IMR-90 (cell line): ENCODE results near the gene TMPRSS2. TPM values are rescaled to one million over a fixed set of nuclear protein-coding genes. Genes with fewer than 3 reads are reported as not detected.

ENCODE experiments used
- ATAC-seq: fragments of 200-7000 bp; cut with Tn5 transposase; 2 replicates; pipeline ENCODE4 v1.9.1; 2020; ENCODE audit warnings: low read depth, mild to moderate bottlenecking, moderate library complexity
- BruUV-seq: library from RNA; stranded (reverse); fragments of 400-500 nt; replicated peaks from 2 replicates; lab custom pipeline; 2021; lab: Mats Ljungman, UMichigan
- CTCF ChIA-PET: fragments of 300-600 bp; formaldehyde crosslinking; extraction: SDS; loops from one replicate; lab custom pipeline; 2021; ENCODE audit warnings: antibody characterized with exemption; lab: Yijun Ruan, JAX
- POLR2A ChIA-PET: fragments of 300-600 bp; sonication (Branson Sonifier 250); formaldehyde crosslinking; loops from one replicate; lab custom pipeline; 2022; ENCODE audit warnings: antibody characterized with exemption; ENCODE audit not compliant: unreplicated experiment; lab: Charles Lee
- DNase-seq: peaks from one replicate; pipeline ENCODE4 v3.0.0; 2013
- H2AFZ ChIP-seq: replicated peaks from 2 replicates; pipeline ENCODE3; 2013; ENCODE audit warnings: low read length, mild to moderate bottlenecking; ENCODE audit not compliant: poor library complexity
- H2AK5ac ChIP-seq: 2 replicates; pipeline ENCODE4 v1.6.1; 2013; ENCODE audit warnings: low read depth, low read length, inconsistent platforms
- H2AK9ac ChIP-seq: replicated peaks from 2 replicates; pipeline ENCODE3; 2013; ENCODE audit warnings: mild to moderate bottlenecking, low read depth, low read length, moderate library complexity; ENCODE audit not compliant: poor library complexity
- H2BK120ac ChIP-seq: 2 replicates; pipeline ENCODE4 v1.6.1; 2013; ENCODE audit warnings: low read depth, low read length, inconsistent platforms
- H2BK15ac ChIP-seq: 3 replicates; pipeline ENCODE4 v1.6.1; 2013; ENCODE audit warnings: low read depth, low read length, inconsistent platforms
- H2BK20ac ChIP-seq: 2 replicates; pipeline ENCODE4 v1.6.1; 2013; ENCODE audit warnings: low read depth, mild to moderate bottlenecking, inconsistent platforms, low read length, moderate library complexity
- H2BK5ac ChIP-seq: 2 replicates; pipeline ENCODE4 v1.6.1; 2013; ENCODE audit warnings: mild to moderate bottlenecking, low read depth, low read length, inconsistent platforms; ENCODE audit not compliant: poor library complexity, severe bottlenecking
- H3K14ac ChIP-seq: replicated peaks from 2 replicates; pipeline ENCODE4 v1.6.1; 2013; ENCODE audit warnings: low read depth, low read length, inconsistent platforms
- H3K18ac ChIP-seq: 2 replicates; pipeline ENCODE4 v1.6.1; 2013; ENCODE audit warnings: low read depth, low read length, control low read depth
- H3K23ac ChIP-seq: 2 replicates; pipeline ENCODE4 v1.6.1; 2013; ENCODE audit warnings: low read depth, low read length, inconsistent platforms
- H3K27ac ChIP-seq: 2 replicates; pipeline ENCODE4 v1.5.1; 2013; ENCODE audit warnings: mild to moderate bottlenecking, control low read depth, low read length; ENCODE audit not compliant: insufficient read depth
- H3K27me3 ChIP-seq: 2 replicates; pipeline ENCODE4 v1.6.1; 2013; ENCODE audit warnings: low read length; ENCODE audit not compliant: control insufficient read depth, insufficient read depth
- H3K36me3 ChIP-seq: 2 replicates; pipeline ENCODE4 v1.6.1; 2013; ENCODE audit warnings: low read length, mixed read lengths; ENCODE audit not compliant: control insufficient read depth, insufficient read depth
- H3K4ac ChIP-seq: 2 replicates; pipeline ENCODE4 v1.6.1; 2013; ENCODE audit warnings: low read depth, low read length, inconsistent platforms
- H3K4me1 ChIP-seq: 2 replicates; pipeline ENCODE4 v1.6.1; 2013; ENCODE audit warnings: low read length, mixed read lengths; ENCODE audit not compliant: control insufficient read depth, insufficient read depth
- H3K4me2 ChIP-seq: 2 replicates; pipeline ENCODE4 v1.6.1; 2013; ENCODE audit warnings: low read depth, mild to moderate bottlenecking, control low read depth, low read length, moderate library complexity
- H3K4me3 ChIP-seq: 2 replicates; pipeline ENCODE4 v1.5.1; 2013; ENCODE audit warnings: low read depth, mild to moderate bottlenecking, control low read depth, low read length, moderate library complexity; ENCODE audit not compliant: insufficient read depth
- H3K56ac ChIP-seq: 2 replicates; pipeline ENCODE4 v1.6.1; 2013; ENCODE audit warnings: low read length, inconsistent platforms; ENCODE audit not compliant: insufficient read depth; ENCODE audit errors: extremely low read depth
- H3K79me1 ChIP-seq, 2 experiments: 2 replicates each; pipeline ENCODE4 v1.6.1; 2013; ENCODE audit warnings: low read length in 2 of 2, inconsistent platforms in 1 of 2, low read depth in 1 of 2
- H3K9ac ChIP-seq: 2 replicates; pipeline ENCODE4 v1.6.1; 2013; ENCODE audit warnings: low read depth, low read length, control low read depth
- H3K9me1 ChIP-seq: 2 replicates; pipeline ENCODE4 v1.6.1; 2013; ENCODE audit warnings: low read length, inconsistent platforms; ENCODE audit not compliant: insufficient read depth
- H3K9me3 ChIP-seq: 2 replicates; pipeline ENCODE4 v1.6.1; 2013; ENCODE audit warnings: low read length; ENCODE audit not compliant: control insufficient read depth, insufficient read depth
- H4K20me1 ChIP-seq: 2 replicates; pipeline ENCODE4 v1.6.1; 2013; ENCODE audit warnings: low read length, inconsistent platforms; ENCODE audit not compliant: insufficient read depth
- H4K5ac ChIP-seq: 2 replicates; pipeline ENCODE4 v1.6.1; 2013; ENCODE audit warnings: mild to moderate bottlenecking, low read depth, low read length, control low read depth
- H4K8ac ChIP-seq, 2 experiments: 2 replicates each; pipeline ENCODE4 v1.6.1; 2013; ENCODE audit warnings: low read depth in 2 of 2, low read length in 2 of 2, control low read depth in 1 of 2, inconsistent platforms in 1 of 2
- H4K91ac ChIP-seq: 2 replicates; pipeline ENCODE4 v1.6.1; 2013; ENCODE audit warnings: low read depth, low read length, inconsistent platforms; ENCODE audit not compliant: insufficient read depth
- BHLHE40 ChIP-seq: fragments of 150-350 bp; IDR thresholded peaks from 2 replicates; pipeline ENCODE4 v1.6.1; 2016; ENCODE audit warnings: mild to moderate bottlenecking, low read depth, low read length
- CEBPB ChIP-seq: IDR thresholded peaks from 2 replicates; pipeline ENCODE4 v1.6.1; 2012; ENCODE audit warnings: low read depth, low read length, improper control_type of control experiment
- CHD1 ChIP-seq: IDR thresholded peaks from 2 replicates; pipeline ENCODE4 v1.6.1; 2012; ENCODE audit warnings: low read depth, low read length, improper control_type of control experiment
- CTCF ChIP-seq: conservative IDR thresholded peaks from 2 replicates; pipeline ENCODE4 v1.5.1; 2012; ENCODE audit warnings: mild to moderate bottlenecking, low read depth, low read length, improper control_type of control experiment
- FOS ChIP-seq: fragments of 150-350 bp; IDR thresholded peaks from 2 replicates; pipeline ENCODE4 v1.6.1; 2016; ENCODE audit warnings: low read depth, low read length
- MXI1 ChIP-seq: IDR thresholded peaks from 2 replicates; pipeline ENCODE4 v1.6.1; 2012; ENCODE audit warnings: low read depth, mild to moderate bottlenecking, low read length, moderate library complexity, borderline replicate concordance
- NFE2L2 ChIP-seq: fragments of 150-350 bp; IDR thresholded peaks from 2 replicates; pipeline ENCODE4 v1.6.1; 2016; ENCODE audit warnings: low read depth, mild to moderate bottlenecking, low read length
- POLR2A ChIP-seq: IDR thresholded peaks from 2 replicates; pipeline ENCODE4 v1.6.1; 2012; ENCODE audit warnings: mild to moderate bottlenecking, low read depth, low read length
- RAD21 ChIP-seq: IDR thresholded peaks from 2 replicates; pipeline ENCODE4 v1.6.1; 2012; ENCODE audit warnings: low read length, improper control_type of control experiment
- RCOR1 ChIP-seq: IDR thresholded peaks from 2 replicates; pipeline ENCODE4 v1.6.1; 2012; ENCODE audit warnings: mild to moderate bottlenecking, low read length, improper control_type of control experiment; ENCODE audit not compliant: insufficient replicate concordance
- RFX5 ChIP-seq: IDR thresholded peaks from 2 replicates; pipeline ENCODE4 v1.8.0; 2012; ENCODE audit warnings: low read depth, mild to moderate bottlenecking, low read length, moderate library complexity
- SMC3 ChIP-seq: fragments of 150-350 bp; IDR thresholded peaks from 2 replicates; pipeline ENCODE4 v1.6.1; 2016; ENCODE audit warnings: low read depth, mild to moderate bottlenecking, antibody characterized with exemption, low read length, moderate library complexity
- WGBS, 2 experiments: methylation state at CpG; one replicate each; pipeline versions ENCODE4 v1.1.5 to v1.1.7; 2013; ENCODE audit warnings: missing lambda C conversion rate in 2 of 2; ENCODE audit not compliant: insufficient read length in 1 of 2; ENCODE audit errors: extremely low coverage in 2 of 2; 5-methylcytosine and 5-hydroxymethylcytosine counted together
- dilution Hi-C: fragments of 300-500 bp; cut with HindIII; formaldehyde crosslinking; loops from one replicate; pipeline ENCODE4 v1.14.3; 2018; ENCODE audit warnings: low sequenced_read_pairs; ENCODE audit not compliant: unreplicated experiment
- in situ Hi-C: fragments of 300-500 bp; cut with MboI; formaldehyde crosslinking; loops from 3 replicates; pipeline ENCODE4 v1.14.3; 2019; ENCODE audit warnings: low sequenced_read_pairs, inconsistent platforms, mixed read lengths
- intact Hi-C: fragments of 100-400 bp; cut with micrococcal nuclease; formaldehyde crosslinking; loops from 2 replicates; pipeline ENCODE4 v1.10.0; 2022
- polyA plus RNA-seq, 3 experiments: library from polyadenylated mRNA; depleted of rRNA; stranded (reverse); fragments of >200 nt; gene quantifications; 2 replicates each; pipeline ENCODE4 v1.2.3, GENCODE V29; 2012; ENCODE audit warnings: low replicate concordance in 1 of 3
- total RNA-seq: library from RNA; depleted of rRNA; stranded (reverse); fragments of >200 nt; gene quantifications from 2 replicates; pipeline ENCODE4 v1.2.3, GENCODE V29; 2012

The TMPRSS2 gene
- total and polyA plus RNA-seq, 2 of the 4 experiments (the other 2 are of a cell fraction): not detected

- H2AFZ ChIP-seq: no peak overlapping the region
- DNase-seq (no peak), ATAC-seq (no peak)
- no peak overlapping the region for H3K18ac ChIP-seq
- ChIA-PET POLR2A (no interaction called here), CTCF (no interaction called here)
- H3K9ac ChIP-seq: no peak overlapping the region
- no TSS peak for BruUV-seq
- H2AK5ac ChIP-seq: no peak overlapping the region
- 86% methylated on average over 4 of the region's 14 CpGs; no CpG with 5 or more reads in 1 of the 2 experiments for WGBS, 2 experiments
- no peak overlapping the region for H3K27ac ChIP-seq
- H2BK15ac ChIP-seq: no peak overlapping the region
- H3K9me1 ChIP-seq: no peaks in the 10 kb centered on the region
- H2BK5ac ChIP-seq: no peak overlapping the region
- H4K91ac ChIP-seq: no peak overlapping the region
- no peak overlapping the region for H3K4me2 ChIP-seq
- no peak overlapping the region for H3K4me3 ChIP-seq
- H3K36me3 ChIP-seq: no peaks in the 10 kb centered on the region
- H3K14ac ChIP-seq: no peak overlapping the region
- TF ChIP-seq BHLHE40 (no peak), RFX5 (no peak), RAD21 (no peak), FOS (no peak), RCOR1 (no peak), POLR2A (no peak), CTCF (no peak), CEBPB (no peak), NFE2L2 (no peak), SMC3 (no peak), CHD1 (no peak), MXI1 (no peak)
- no peak overlapping the region for H2BK20ac ChIP-seq
- no peak overlapping the region for H3K23ac ChIP-seq
- H4K20me1 ChIP-seq: no peaks in the 10 kb centered on the region; the same call in 1 of the 2 replicates
- no peaks in the 10 kb centered on the region for H3K9me3 ChIP-seq
- no peak overlapping the region for H3K4ac ChIP-seq
- H3K4me1 ChIP-seq: no peaks in the 10 kb centered on the region
- no peaks in the 10 kb centered on the region for H3K79me1 ChIP-seq
- H2BK120ac ChIP-seq: no peak overlapping the region
- in situ Hi-C loops (no loop called here), intact Hi-C loops (no loop called here), dilution Hi-C loops (no loop called here)
- no peak overlapping the region for H2AK9ac ChIP-seq
- no peaks in the 10 kb centered on the region for H3K27me3 ChIP-seq
- no peak overlapping the region for H4K8ac ChIP-seq
- no peak overlapping the region for H3K56ac ChIP-seq
- H4K5ac ChIP-seq: no peak overlapping the region
These were observed 66.4 kb downstream of the TMPRSS2 start for GRCh38 chr21:41441546-41441945.
